ENCODE results near the gene ZSCAN26. TPM values are rescaled to one million over a fixed set of nuclear protein-coding genes. Genes with fewer than 3 reads are reported as not detected.
"Not testable (repeated sequence)": the region's sequence is repeated elsewhere in the genome, so short reads cannot be mapped to it uniquely, and the experiment has no call there.

ZSCAN26 gene
- polyA plus RNA-seq, 1 of the 3 experiments (the other 2 are of a cell fraction), result 11.0 TPM

DNA sequence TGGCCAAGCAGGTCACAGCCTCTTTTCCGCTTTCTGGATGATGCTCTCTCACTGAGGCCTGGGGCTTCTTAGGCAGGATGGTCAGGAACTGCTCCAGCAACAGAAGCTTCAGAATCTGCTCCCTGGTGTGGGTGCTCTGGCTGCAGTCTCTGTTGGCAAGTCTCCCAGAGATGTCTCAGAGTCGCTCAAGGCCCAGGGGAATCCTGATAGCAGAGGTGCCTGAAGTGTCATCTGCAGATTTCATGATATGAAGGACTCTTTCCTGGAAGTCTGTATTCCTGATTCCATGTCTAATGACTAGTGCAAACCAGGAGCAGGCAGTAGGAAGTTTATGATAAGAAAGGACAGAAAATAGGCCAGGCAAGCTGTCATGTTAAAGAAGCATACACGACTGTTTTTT, 48.7 kb downstream of the ZSCAN26 start (continued):
- TF ChIP-seq REST (IDR thresholded peaks at IDR 0.05; ENCODE audit: low read depth, low read length), result no peak
- TF ChIP-seq POLR2AphosphoS5 (IDR thresholded peaks at IDR 0.05; ENCODE audit: low read depth, low read length), result no peak
- peak; percentile 59 for TF ChIP-seq GATA2 (CRISPR knock-in tag; IDR thresholded peaks at IDR 0.05)
- TF ChIP-seq SIN3A (IDR thresholded peaks at IDR 0.05; ENCODE audit: borderline replicate concordance, low read depth, low read length), result no peak
- TF ChIP-seq PBX3 (IDR thresholded peaks at IDR 0.05), result no peak
- 0 out of 2 replicates have a peak, but pooled peaks have one; percentile 23 for TF ChIP-seq FOXJ3 (CRISPR knock-in tag; IDR thresholded peaks at IDR 0.05)
- TF ChIP-seq USF2 (IDR thresholded peaks at IDR 0.05; ENCODE audit: borderline replicate concordance, low read depth, low read length), result no peak
- TF ChIP-seq MXI1 (IDR thresholded peaks at IDR 0.05; ENCODE audit: low read depth, low read length), result peak; percentile 33; the same call in 1 of the 2 replicates
- TF ChIP-seq TAF1 (IDR thresholded peaks at IDR 0.05; ENCODE audit: borderline replicate concordance, low read depth, low read length), result no peak
- no peak for TF ChIP-seq IRF3 (IDR thresholded peaks at IDR 0.05; ENCODE audit: low read depth, low read length)
- no peak for TF ChIP-seq GABPA (IDR thresholded peaks at IDR 0.05; ENCODE audit: low read depth)

DNA sequence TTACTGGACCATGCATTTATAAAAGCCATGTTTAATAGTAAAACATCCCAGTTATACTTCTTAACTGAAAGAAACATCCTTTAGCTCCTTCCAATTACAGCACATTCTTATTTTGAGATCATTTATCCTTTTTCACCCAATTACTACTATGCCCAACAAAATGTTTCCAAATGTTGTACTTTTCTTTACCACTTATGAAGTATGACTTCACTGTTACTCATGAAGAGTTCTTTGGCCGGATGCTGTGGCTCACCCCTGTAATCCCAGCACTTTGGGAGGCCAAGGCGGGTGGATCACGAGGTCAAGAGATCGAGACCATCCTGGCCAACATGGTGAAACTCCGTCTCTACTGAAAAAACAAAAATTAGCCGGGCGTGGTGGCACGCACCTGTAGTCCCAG, 50.9 kb downstream of the ZSCAN26 start:
- H3K4me1 ChIP-seq (ENCODE audit: control insufficient read depth in 1 of 2, insufficient read depth in 2 of 2, low read depth in 1 of 2, low read length in 1 of 2); H3K27me3 ChIP-seq (ENCODE audit: insufficient read depth); H3K9ac ChIP-seq; H3K36me3 ChIP-seq (replicated peaks in 1 of 2; ENCODE audit: control insufficient read depth in 1 of 2, insufficient read depth in 2 of 2, low read length in 1 of 2); H3K9me3 ChIP-seq; H3K9me2 ChIP-seq; DNase-seq; H4K20me1 ChIP-seq (ENCODE audit: insufficient read depth); H3K4me3 ChIP-seq (ENCODE audit: low read depth in 2 of 2, low read length in 1 of 2); H2AFZ ChIP-seq (ENCODE audit: low read depth); H3K4me2 ChIP-seq; H3F3A ChIP-seq (replicated peaks; ENCODE audit: insufficient read depth); H3K27ac ChIP-seq (ENCODE audit: low read depth in 2 of 2, low read length in 1 of 2); H3K79me2 ChIP-seq (ENCODE audit: insufficient read depth): not testable (repeated sequence)
- WGBS (ENCODE audit: low lambda C conversion rate), result 93% methylated on average over 8 of the region's 8 CpGs
- POLR2A ChIA-PET, result interaction anchor here (1.1 kb wide), 1 partner anchor 51 kb away, joined by 3 read pairs; no protein-coding TSS in a partner anchor
- CTCF ChIA-PET, result interaction anchor here (0.6 kb wide), 1 partner anchor 178 kb away, joined by 3 read pairs; no protein-coding TSS in a partner anchor
